ENCODE data around the gene PNRC2.

- no peak for TF ChIP-seq TAF1 (conservative IDR thresholded peaks at IDR 0.05)
- TF ChIP-seq, protein P1, sequence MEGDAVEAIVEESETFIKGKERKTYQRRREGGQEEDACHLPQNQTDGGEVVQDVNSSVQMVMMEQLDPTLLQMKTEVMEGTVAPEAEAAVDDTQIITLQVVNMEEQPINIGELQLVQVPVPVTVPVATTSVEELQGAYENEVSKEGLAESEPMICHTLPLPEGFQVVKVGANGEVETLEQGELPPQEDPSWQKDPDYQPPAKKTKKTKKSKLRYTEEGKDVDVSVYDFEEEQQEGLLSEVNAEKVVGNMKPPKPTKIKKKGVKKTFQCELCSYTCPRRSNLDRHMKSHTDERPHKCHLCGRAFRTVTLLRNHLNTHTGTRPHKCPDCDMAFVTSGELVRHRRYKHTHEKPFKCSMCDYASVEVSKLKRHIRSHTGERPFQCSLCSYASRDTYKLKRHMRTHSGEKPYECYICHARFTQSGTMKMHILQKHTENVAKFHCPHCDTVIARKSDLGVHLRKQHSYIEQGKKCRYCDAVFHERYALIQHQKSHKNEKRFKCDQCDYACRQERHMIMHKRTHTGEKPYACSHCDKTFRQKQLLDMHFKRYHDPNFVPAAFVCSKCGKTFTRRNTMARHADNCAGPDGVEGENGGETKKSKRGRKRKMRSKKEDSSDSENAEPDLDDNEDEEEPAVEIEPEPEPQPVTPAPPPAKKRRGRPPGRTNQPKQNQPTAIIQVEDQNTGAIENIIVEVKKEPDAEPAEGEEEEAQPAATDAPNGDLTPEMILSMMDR (IDR thresholded peaks at IDR 0.05; ENCODE audit: low read depth, low read length, missing input control) = no peak
- TF ChIP-seq, protein P2, sequence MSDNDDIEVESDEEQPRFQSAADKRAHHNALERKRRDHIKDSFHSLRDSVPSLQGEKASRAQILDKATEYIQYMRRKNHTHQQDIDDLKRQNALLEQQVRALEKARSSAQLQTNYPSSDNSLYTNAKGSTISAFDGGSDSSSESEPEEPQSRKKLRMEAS (IDR thresholded peaks at IDR 0.05) = no peak
- TF ChIP-seq RXRA (IDR thresholded peaks at IDR 0.05) = no peak
- TF ChIP-seq JUND (IDR thresholded peaks at IDR 0.05) = no peak
- no peak for TF ChIP-seq REST (IDR thresholded peaks at IDR 0.05)
- no peak for TF ChIP-seq RAD21 (IDR thresholded peaks at IDR 0.05)
- TF ChIP-seq NR2F2 (IDR thresholded peaks at IDR 0.05) = no peak
Observed at GRCh38 chr1:23930861-23931490, 28.7 kb upstream of the PNRC2 start.
